ENCODE measurements around the gene DUSP1. TPM values are rescaled to one million over a fixed set of nuclear protein-coding genes. Genes with fewer than 3 reads are reported as not detected.
A peak's percentile ranks its signal among the peaks of the same experiment; 100 is the strongest.
"Not testable (repeated sequence)": the region's sequence is repeated elsewhere in the genome, so short reads cannot be mapped to it uniquely, and the experiment has no call there.

DUSP1 gene
- total RNA-seq, 4 donors from 2014 or later: 469 to 701 (median 567) TPM

GRCh38 chr5:172791286-172791685, 20.3 kb upstream of the DUSP1 start:
- peaks cover 22 to 38% (median 25%) of the 10 kb centered on the region in 4 donors for H3K4me1 ChIP-seq
- in situ Hi-C loops (cut with MboI; ENCODE audit: low pct_ligation_motif_present in 1 of 4, low pct_unique_long_range_greater_than_20kb in 1 of 4, low sequenced_read_pairs in 3 of 4): no loop called here
- WGBS, 2 donors (ENCODE audit: low coverage in 1 of 2): 86 to 100% methylated on average over 1 to 6 of the region's 6 CpGs
- no peak for TF ChIP-seq CTCF (IDR thresholded peaks at IDR 0.05)
- TF ChIP-seq POLR2AphosphoS5 (IDR thresholded peaks at IDR 0.05): no peak
- TF ChIP-seq EP300 (IDR thresholded peaks at IDR 0.05; ENCODE audit: low read depth): no peak
- TF ChIP-seq POLR2A (IDR thresholded peaks at IDR 0.05): no peak
- no peak overlapping the region for H3K4me3 ChIP-seq
- no peak for DNase-seq
- no peaks in the 10 kb centered on the region for H3K9me3 ChIP-seq
- H3K36me3 ChIP-seq: no peaks in the 10 kb centered on the region
- no peak overlapping the region for H3K27ac ChIP-seq
- intact Hi-C loops (cut with DNase I; ENCODE audit: low total_unique reads): no loop called here
- H3K27me3 ChIP-seq: no peaks in the 10 kb centered on the region

- intact Hi-C loops (cut with DNase I; ENCODE audit: low total_unique reads) (no loop called here), in situ Hi-C loops (cut with MboI; ENCODE audit: low pct_ligation_motif_present in 1 of 4, low pct_unique_long_range_greater_than_20kb in 1 of 4, low sequenced_read_pairs in 3 of 4) (no loop called here)
- H3K4me3 ChIP-seq: no peak overlapping the region
- no peaks in the 10 kb centered on the region for H3K9me3 ChIP-seq
- no peaks in the 10 kb centered on the region for H3K36me3 ChIP-seq
- peak overlapping the region in 3 of 4 donors; percentile 64 to 82 (median 78) for H3K27ac ChIP-seq
- DNase-seq: no peak
- H3K4me1 ChIP-seq: peaks cover 22 to 32% (median 22%) of the 10 kb centered on the region in 4 donors
- no peaks in the 10 kb centered on the region for H3K27me3 ChIP-seq
- TF ChIP-seq POLR2A (IDR thresholded peaks at IDR 0.05) (no peak), CTCF (IDR thresholded peaks at IDR 0.05) (no peak), POLR2AphosphoS5 (IDR thresholded peaks at IDR 0.05) (no peak), EP300 (IDR thresholded peaks at IDR 0.05; ENCODE audit: low read depth) (no peak)
- WGBS, 2 donors (ENCODE audit: low coverage in 1 of 2): 50 to 74% methylated on average over 1 to 5 of the region's 5 CpGs
Measured at GRCh38 chr5:172790496-172790889, 19.5 kb upstream of the DUSP1 start.

GRCh38 chr5:172789687-172790495, 18.9 kb upstream of the DUSP1 start:
- no peaks in the 10 kb centered on the region for H3K27me3 ChIP-seq
- H3K4me3 ChIP-seq: no peak overlapping the region
- 61 to 74% methylated on average over 3 to 9 of the region's 9 CpGs for WGBS, 2 donors (ENCODE audit: low coverage in 1 of 2)
- H3K27ac ChIP-seq: peak overlapping the region; percentile 64 to 82 (median 74)
- no peaks in the 10 kb centered on the region for H3K9me3 ChIP-seq
- intact Hi-C loops (cut with DNase I; ENCODE audit: low total_unique reads): no loop called here
- peaks cover 22 to 28% (median 22%) of the 10 kb centered on the region in 4 donors for H3K4me1 ChIP-seq
- no peak for DNase-seq
- H3K36me3 ChIP-seq: no peaks in the 10 kb centered on the region
- in situ Hi-C loops (cut with MboI; ENCODE audit: low pct_ligation_motif_present in 1 of 4, low pct_unique_long_range_greater_than_20kb in 1 of 4, low sequenced_read_pairs in 3 of 4): no loop called here
- TF ChIP-seq EP300 (IDR thresholded peaks at IDR 0.05; ENCODE audit: low read depth) (no peak), POLR2A (IDR thresholded peaks at IDR 0.05) (no peak)

- Histone ChIP-seq H3K9me3 (no peaks in the 10 kb centered on the region), H3K36me3 (no peaks in the 10 kb centered on the region), H3K4me1 (peaks cover 21 to 24% (median 22%) of the 10 kb centered on the region in 4 donors), H3K27ac (peak overlapping the region; percentile 64 to 82 (median 74)), H3K4me3 (no peak overlapping the region), H3K27me3 (no peaks in the 10 kb centered on the region)
- in situ Hi-C loops (cut with MboI; ENCODE audit: low pct_ligation_motif_present in 1 of 4, low pct_unique_long_range_greater_than_20kb in 1 of 4, low sequenced_read_pairs in 3 of 4): no loop called here
- TF ChIP-seq CTCF (IDR thresholded peaks at IDR 0.05): no peak
- TF ChIP-seq POLR2A (IDR thresholded peaks at IDR 0.05): no peak
- TF ChIP-seq POLR2AphosphoS5 (IDR thresholded peaks at IDR 0.05): no peak
- TF ChIP-seq EP300 (IDR thresholded peaks at IDR 0.05; ENCODE audit: low read depth): no peak
- intact Hi-C loops (cut with DNase I; ENCODE audit: low total_unique reads): no loop called here
- peak; percentile 73 for DNase-seq
- WGBS, 2 donors (ENCODE audit: low coverage in 1 of 2): 57% methylated on average over 21 of the region's 21 CpGs; no CpG with 5 or more reads in 1 of the 2 donors
Measured at GRCh38 chr5:172788771-172789686, 18.0 kb upstream of the DUSP1 start.

GRCh38 chr5:172787538-172787937, 16.5 kb upstream of the DUSP1 start:
- H3K4me3 ChIP-seq; DNase-seq; H3K36me3 ChIP-seq; in situ Hi-C loops (cut with MboI; ENCODE audit: low pct_ligation_motif_present in 1 of 4, low pct_unique_long_range_greater_than_20kb in 1 of 4, low sequenced_read_pairs in 3 of 4); H3K27me3 ChIP-seq; H3K9me3 ChIP-seq; H3K27ac ChIP-seq; intact Hi-C loops (cut with DNase I; ENCODE audit: low total_unique reads): not testable (repeated sequence)
- WGBS, 2 donors (ENCODE audit: low coverage in 1 of 2): 90 to 100% methylated on average over 1 to 3 of the region's 3 CpGs
- peaks cover 18 to 35% (median 26%) of the 10 kb centered on the region in 4 donors for H3K4me1 ChIP-seq

Measured in transverse colon (tissue), 4 donors.